Large intestine (tissue), 3 donors: ENCODE results near the gene LRRC37B. TPM values are rescaled to one million over a fixed set of nuclear protein-coding genes. Genes with fewer than 3 reads are reported as not detected.
"Not testable (repeated sequence)": the region's sequence is repeated elsewhere in the genome, so short reads cannot be mapped to it uniquely, and the experiment has no call there.

Experiments used
- DNase-seq, 2 donors: peaks; one replicate each; pipeline versions ENCODE4 v3.0.0 to v3.0.0-alpha.2; 2013
- H3K27ac ChIP-seq: one replicate; pipeline ENCODE4 v1.5.1; 2013; ENCODE audit warnings: low read length
- H3K27me3 ChIP-seq: 2 replicates; pipeline ENCODE4 v1.6.1; 2013; ENCODE audit warnings: low read length; ENCODE audit not compliant: control insufficient read depth, insufficient read depth
- H3K36me3 ChIP-seq: 2 replicates; pipeline ENCODE4 v1.6.1; 2013; ENCODE audit warnings: low read length; ENCODE audit not compliant: control insufficient read depth, insufficient read depth
- H3K4me1 ChIP-seq: one replicate; pipeline ENCODE4 v1.6.1; 2013; ENCODE audit warnings: low read length; ENCODE audit not compliant: control insufficient read depth, insufficient read depth
- H3K4me3 ChIP-seq: one replicate; pipeline ENCODE4 v1.5.1; 2013; ENCODE audit warnings: low read length
- H3K9me3 ChIP-seq: one replicate; pipeline ENCODE4 v1.6.1; 2013; ENCODE audit warnings: mild to moderate bottlenecking, low read depth, low read length, moderate library complexity; ENCODE audit not compliant: control insufficient read depth
- WGBS: methylation state at CpG from one replicate; pipeline ENCODE4 v1.1.5; 2013; ENCODE audit warnings: low lambda C conversion rate; ENCODE audit not compliant: insufficient coverage; 5-methylcytosine and 5-hydroxymethylcytosine counted together
- polyA plus RNA-seq: library from polyadenylated mRNA; unstranded; fragments of 120-200 nt; gene quantifications from one replicate; pipeline ENCODE4 v1.2.1, GENCODE V29; 2013

Gene LRRC37B
- polyA plus RNA-seq, 1 donor = 29.0 TPM

DNA sequence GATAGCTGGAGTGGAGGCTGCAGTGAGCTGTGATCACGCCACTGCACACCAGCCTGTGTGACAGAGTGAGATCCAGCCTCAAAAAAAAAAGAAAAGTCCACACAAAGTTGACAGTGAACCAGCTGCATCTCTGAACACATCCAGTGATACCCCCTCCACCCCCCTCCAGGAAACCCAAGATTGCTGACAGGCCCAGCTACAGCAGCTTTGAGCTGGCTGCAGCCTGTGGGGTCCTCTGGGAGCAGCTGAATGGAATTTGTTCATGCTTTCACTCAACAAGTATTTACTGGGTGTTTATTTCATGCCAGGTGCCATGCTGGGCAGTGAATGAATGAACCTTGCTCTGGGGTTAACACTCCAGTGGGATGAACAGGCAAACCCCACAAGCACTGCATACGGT, 56.9 kb downstream of the LRRC37B start:
- no CpG with 5 or more reads among the region's 2 CpGs for WGBS
- H3K27me3 ChIP-seq, H3K36me3 ChIP-seq, H3K4me3 ChIP-seq, H3K9me3 ChIP-seq, DNase-seq, H3K27ac ChIP-seq, H3K4me1 ChIP-seq: not testable (repeated sequence)

- not testable (repeated sequence) for H3K9me3 ChIP-seq, H3K27me3 ChIP-seq, H3K36me3 ChIP-seq, H3K27ac ChIP-seq, H3K4me3 ChIP-seq, H3K4me1 ChIP-seq, DNase-seq
- no CpG with 5 or more reads among the region's 10 CpGs for WGBS
Measured at GRCh38 chr17:32066123-32066680, 59.0 kb downstream of the LRRC37B start.

DNA sequence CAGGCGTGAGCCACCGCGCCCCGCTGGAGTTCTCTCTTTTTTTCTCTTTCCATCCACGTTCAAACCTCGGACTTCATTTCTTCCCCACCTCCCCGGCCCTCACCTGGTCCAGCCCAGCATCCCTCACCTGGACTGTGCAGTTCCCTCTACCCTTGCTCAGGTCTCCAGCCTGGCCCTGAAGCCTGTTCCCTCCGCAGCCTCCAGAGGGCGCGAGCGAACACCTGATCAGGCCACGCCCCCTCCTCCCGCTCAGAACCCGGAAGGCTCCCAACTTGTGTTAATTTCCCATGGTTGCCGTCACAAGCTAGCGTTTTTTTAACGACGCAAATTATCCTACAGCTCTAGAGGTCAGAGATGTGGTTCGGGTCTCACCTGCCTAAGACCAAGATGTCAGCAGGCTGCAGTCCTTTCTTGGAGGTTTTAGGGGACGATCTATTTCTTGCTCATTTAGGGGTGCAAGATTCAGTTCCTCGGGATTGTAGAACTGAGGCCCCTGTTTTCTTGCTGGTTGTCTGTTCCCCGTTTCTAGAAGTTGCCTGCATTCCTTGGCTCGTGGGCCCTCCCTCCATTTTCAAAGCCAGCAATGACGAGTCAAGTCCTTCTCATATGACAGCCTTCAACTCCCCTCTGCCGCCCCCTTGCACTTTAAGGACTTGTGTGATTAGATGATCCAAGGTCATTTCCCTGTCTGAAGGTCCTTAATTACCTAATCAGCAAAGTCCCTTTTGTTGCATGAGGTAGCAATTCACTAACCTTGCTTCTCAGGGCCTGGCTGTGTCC, 59.9 kb downstream of the LRRC37B start:
- peak in 1 of 2 donors; percentile 32 for DNase-seq

GRCh38 chr17:32069067-32069466, 61.9 kb downstream of the LRRC37B start:
- not testable (repeated sequence) for H3K27ac ChIP-seq, H3K27me3 ChIP-seq, H3K4me3 ChIP-seq, H3K36me3 ChIP-seq, H3K9me3 ChIP-seq, H3K4me1 ChIP-seq
- DNase-seq = peak in 1 of 2 donors; percentile 2
- WGBS = no CpG with 5 or more reads among the region's 2 CpGs

More for the DNA sequence above, 59.9 kb downstream of the LRRC37B start:
- WGBS = no CpG with 5 or more reads among the region's 25 CpGs
- H3K27me3 ChIP-seq, H3K36me3 ChIP-seq, H3K9me3 ChIP-seq, H3K27ac ChIP-seq, H3K4me1 ChIP-seq, H3K4me3 ChIP-seq: not testable (repeated sequence)

DNA sequence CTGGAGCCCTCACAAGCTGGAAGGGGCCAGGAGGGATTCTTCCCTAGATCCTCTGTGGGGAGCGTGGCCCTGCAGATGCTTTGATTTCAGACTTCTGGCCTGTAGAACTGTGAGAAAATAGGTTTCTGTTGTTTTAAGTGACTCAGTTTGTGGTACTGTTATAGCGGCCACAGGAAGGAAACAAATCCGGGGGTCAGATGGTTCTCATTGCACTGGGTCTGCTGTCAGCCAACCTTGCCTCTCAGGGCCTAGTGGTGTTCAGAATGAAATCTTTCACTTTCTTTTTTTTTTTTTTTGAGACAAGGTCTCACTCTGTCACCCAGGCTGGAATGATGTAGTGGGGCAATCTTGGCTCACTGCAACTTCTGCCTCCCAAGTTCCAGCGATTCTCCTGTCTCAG, 64.8 kb downstream of the LRRC37B start:
- not testable (repeated sequence) for H3K36me3 ChIP-seq, DNase-seq, H3K9me3 ChIP-seq, H3K4me1 ChIP-seq, H3K4me3 ChIP-seq, H3K27me3 ChIP-seq, H3K27ac ChIP-seq
- WGBS = no CpG with 5 or more reads among the region's 4 CpGs

- not testable (repeated sequence) for H3K9me3 ChIP-seq, H3K27ac ChIP-seq, H3K4me3 ChIP-seq, H3K36me3 ChIP-seq, H3K4me1 ChIP-seq, H3K27me3 ChIP-seq, DNase-seq
- no CpG with 5 or more reads among the region's 4 CpGs for WGBS
Measured at GRCh38 chr17:32073131-32073530, 65.9 kb downstream of the LRRC37B start.

- H3K36me3 ChIP-seq, H3K27ac ChIP-seq, H3K4me1 ChIP-seq, H3K27me3 ChIP-seq, H3K9me3 ChIP-seq, H3K4me3 ChIP-seq: not testable (repeated sequence)
- peak; percentile 24 to 47 for DNase-seq
- no CpG with 5 or more reads among the region's 10 CpGs for WGBS
Measured at GRCh38 chr17:32079753-32080152, 72.6 kb downstream of the LRRC37B start.

DNA sequence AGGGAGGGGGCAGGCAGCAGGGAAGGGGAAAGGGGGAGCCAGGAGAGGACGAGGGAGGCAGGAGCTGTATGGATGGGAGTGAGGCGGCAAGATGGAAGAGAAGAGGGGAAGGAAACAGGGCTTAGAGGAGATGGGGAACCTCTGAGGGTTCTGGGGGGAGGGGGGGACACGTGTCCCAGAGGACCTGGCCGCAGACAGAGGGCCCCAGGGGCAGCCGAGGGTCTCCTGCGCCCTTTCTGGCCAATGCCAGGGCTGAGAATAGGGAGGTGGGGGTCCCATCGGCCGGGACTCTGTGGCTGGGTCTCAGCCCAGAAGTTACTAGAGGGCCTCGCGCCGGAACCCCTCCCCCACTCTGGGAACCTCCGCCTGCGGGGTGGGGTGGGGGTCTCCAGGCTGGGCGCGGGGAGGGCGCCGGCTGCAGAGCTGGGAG, 76.4 kb downstream of the LRRC37B start:
- H3K27ac ChIP-seq, H3K9me3 ChIP-seq, H3K27me3 ChIP-seq, H3K36me3 ChIP-seq, H3K4me1 ChIP-seq, DNase-seq: not testable (repeated sequence)
- no CpG with 5 or more reads among the region's 17 CpGs for WGBS
- H3K4me3 ChIP-seq = peak overlapping the region; percentile 30

- no CpG with 5 or more reads among the region's 39 CpGs for WGBS
- not testable (repeated sequence) for H3K27me3 ChIP-seq, H3K9me3 ChIP-seq, H3K27ac ChIP-seq, H3K36me3 ChIP-seq, H3K4me1 ChIP-seq
- DNase-seq = peak; percentile 18 to 66
- peak overlapping the region; percentile 30 for H3K4me3 ChIP-seq
Measured at GRCh38 chr17:32084003-32084941, 77.1 kb downstream of the LRRC37B start.

GRCh38 chr17:32084942-32085829, 78.0 kb downstream of the LRRC37B start:
- not testable (repeated sequence) for H3K4me3 ChIP-seq, H3K27me3 ChIP-seq, H3K9me3 ChIP-seq, H3K27ac ChIP-seq, DNase-seq, H3K36me3 ChIP-seq, H3K4me1 ChIP-seq
- WGBS = no CpG with 5 or more reads among the region's 30 CpGs
